ENCODE results near the gene NPB. TPM values are rescaled to one million over a fixed set of nuclear protein-coding genes. Genes with fewer than 3 reads are reported as not detected.

NPB gene
- total RNA-seq, 6 donors from 2014 or later = 0.37 to 1.8 (median 0.94) TPM; not detected in 3

DNA sequence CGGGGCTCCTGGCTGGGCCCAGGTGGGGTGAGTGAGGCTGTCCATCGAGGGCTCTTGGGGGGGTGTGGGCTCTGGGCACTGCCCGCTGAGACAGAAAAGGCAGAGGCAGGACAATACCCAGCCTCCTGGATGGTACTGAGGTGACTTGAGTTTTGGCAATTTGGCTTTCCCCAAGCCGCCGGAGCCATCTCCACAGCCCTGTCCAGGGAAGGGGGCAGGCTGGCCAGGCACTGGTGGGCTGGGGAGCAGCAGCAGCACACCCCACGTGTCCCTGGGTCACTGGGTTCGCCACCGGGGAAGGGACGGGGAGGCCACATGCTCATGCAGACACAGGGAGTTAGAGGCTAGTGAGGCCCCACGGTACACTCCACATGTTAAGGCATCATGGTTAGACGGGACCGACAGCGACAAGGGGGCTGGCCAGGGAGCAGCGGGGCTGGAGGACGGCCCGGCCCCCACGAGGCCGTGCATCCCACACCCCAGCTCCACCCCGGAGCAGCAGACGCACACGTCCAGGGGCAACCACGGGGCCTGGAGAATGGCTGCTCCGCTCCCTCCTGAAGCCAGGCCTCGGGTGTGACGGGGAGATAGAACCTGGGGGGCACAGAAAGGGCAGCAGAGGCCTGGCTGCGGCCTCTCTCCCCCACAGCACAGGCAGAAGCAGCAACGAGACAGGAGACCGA lies 33.9 kb upstream of the NPB start:
- Histone ChIP-seq H3K4me1 (peaks cover 38 to 77% (median 45%) of the 10 kb centered on the region in 4 donors), H3K36me3 (peaks cover 14 to 63% (median 34%) of the 10 kb centered on the region in 4 donors), H3K27ac (peak overlapping the region; percentile 41 to 99 (median 96)), H3K27me3 (no peaks in the 10 kb centered on the region), H3K9me3 (no peaks in the 10 kb centered on the region), H3K4me3 (no peak overlapping the region)
- ATAC-seq (ENCODE audit: low FRiP score in 2 of 2) (no peak), DNase-seq (peak in 1 of 2 donors; percentile 82)
- WGBS, 2 donors = 68 to 77% methylated on average over 7 to 28 of the region's 28 CpGs
- TF ChIP-seq POLR2AphosphoS5 (IDR thresholded peaks at IDR 0.05) (no peak), EP300 (IDR thresholded peaks at IDR 0.05) (no peak), CTCF (IDR thresholded peaks at IDR 0.05) (no peak), POLR2A (IDR thresholded peaks at IDR 0.05) (no peak)

- H3K9me3 ChIP-seq = no peaks in the 10 kb centered on the region
- 74 to 81% methylated on average over 15 to 24 of the region's 30 CpGs for WGBS, 2 donors
- TF ChIP-seq CTCF (IDR thresholded peaks at IDR 0.05) = no peak
- TF ChIP-seq POLR2A (IDR thresholded peaks at IDR 0.05) = no peak
- no peak for TF ChIP-seq EP300 (IDR thresholded peaks at IDR 0.05)
- TF ChIP-seq POLR2AphosphoS5 (IDR thresholded peaks at IDR 0.05) = no peak
- peaks cover 37 to 72% (median 45%) of the 10 kb centered on the region in 4 donors for H3K4me1 ChIP-seq
- H3K27me3 ChIP-seq = no peaks in the 10 kb centered on the region
- ATAC-seq (ENCODE audit: low FRiP score in 2 of 2) = no peak
- H3K4me3 ChIP-seq = peak overlapping the region in 1 of 4 donors; percentile 67
- peak overlapping the region; percentile 92 to 99 (median 96) for H3K27ac ChIP-seq
- H3K36me3 ChIP-seq = peaks cover 14 to 58% (median 34%) of the 10 kb centered on the region in 4 donors
- peak in 1 of 2 donors; percentile 76 for DNase-seq
Measured at GRCh38 chr17:81868674-81869220, 33.3 kb upstream of the NPB start.

DNA sequence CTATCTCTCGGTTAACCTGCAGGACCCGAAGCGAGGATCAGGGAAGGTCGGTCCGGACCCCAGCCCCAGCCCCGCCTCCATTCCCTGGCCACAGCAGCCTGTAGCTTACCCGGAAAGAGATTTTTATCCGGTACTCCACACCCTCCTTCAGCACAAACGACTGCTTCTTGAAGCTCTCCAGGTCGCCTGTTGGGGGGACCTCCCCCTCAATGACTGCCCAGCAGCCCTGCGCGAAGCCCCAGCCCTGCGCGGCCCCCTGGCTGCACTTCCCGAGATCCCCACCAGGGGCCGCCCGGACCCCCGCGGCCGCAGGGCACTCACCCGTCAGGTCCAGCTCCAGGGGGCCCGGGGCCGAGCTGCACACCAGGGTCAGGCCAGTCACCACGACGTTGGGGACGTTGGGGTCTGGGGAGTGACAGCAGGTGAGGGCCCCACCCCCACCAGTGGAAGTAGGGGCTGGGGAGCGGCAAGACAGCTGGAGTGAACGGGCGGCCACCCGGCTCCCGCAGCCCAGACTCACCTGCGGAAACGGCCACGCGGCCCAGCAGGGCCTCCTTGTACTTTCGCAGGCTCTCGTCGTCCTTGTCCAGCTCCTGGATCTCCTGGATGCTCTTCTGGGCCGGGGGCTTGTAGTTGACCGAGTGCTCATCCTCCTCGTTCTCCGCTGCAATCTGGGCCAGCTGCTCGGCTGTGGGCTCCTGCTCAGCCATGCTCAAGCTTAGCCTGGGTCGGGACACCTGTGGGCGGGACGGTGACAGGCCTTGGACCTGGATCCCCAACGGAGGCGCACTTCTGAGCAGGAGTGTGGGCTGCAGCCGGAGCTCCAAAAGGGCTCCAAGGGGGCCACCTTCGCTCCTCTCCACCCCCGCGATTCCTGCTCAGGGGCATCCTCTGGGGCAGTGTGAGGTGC lies 32.6 kb upstream of the NPB start:
- TF ChIP-seq EP300 (IDR thresholded peaks at IDR 0.05) (no peak), POLR2A (IDR thresholded peaks at IDR 0.05) (peak in 1 of 4 donors; percentile 7), CTCF (IDR thresholded peaks at IDR 0.05) (peak; percentile 79 to 90 (median 90))
- DNase-seq (peak in 1 of 2 donors; percentile 92), ATAC-seq (ENCODE audit: low FRiP score in 2 of 2) (peak in 1 of 2 donors; percentile 47)
- 52 to 64% methylated on average over 27 to 40 of the region's 52 CpGs for WGBS, 2 donors
- peaks cover 37 to 65% (median 45%) of the 10 kb centered on the region in 4 donors for H3K4me1 ChIP-seq
- peak overlapping the region; percentile 92 to 99 (median 96) for H3K27ac ChIP-seq
- H3K27me3 ChIP-seq = no peaks in the 10 kb centered on the region
- H3K4me3 ChIP-seq = peak overlapping the region; percentile 67 to 98 (median 87)
- no peaks in the 10 kb centered on the region for H3K9me3 ChIP-seq
- peaks cover 14 to 54% (median 34%) of the 10 kb centered on the region in 4 donors for H3K36me3 ChIP-seq

- Histone ChIP-seq H3K36me3 (peaks cover 14 to 49% (median 31%) of the 10 kb centered on the region in 4 donors), H3K27me3 (no peaks in the 10 kb centered on the region), H3K27ac (peak overlapping the region; percentile 92 to 99 (median 96)), H3K4me3 (peak overlapping the region; percentile 67 to 98 (median 87)), H3K9me3 (no peaks in the 10 kb centered on the region), H3K4me1 (peaks cover 37 to 58% (median 45%) of the 10 kb centered on the region in 4 donors)
- TF ChIP-seq POLR2A (IDR thresholded peaks at IDR 0.05) (peak in 2 of 4 donors; percentile 16 to 23), EP300 (IDR thresholded peaks at IDR 0.05) (no peak)
- DNase-seq (peak; percentile 48 to 91), ATAC-seq (ENCODE audit: low FRiP score in 2 of 2) (peak; percentile 3 to 14)
- WGBS, 2 donors = 4 to 5% methylated on average over 24 to 53 of the region's 65 CpGs
Measured at GRCh38 chr17:81870131-81870980, 31.7 kb upstream of the NPB start.
